ENCODE results near the gene ATP6V1C2.
"Not testable (repeated sequence)": the region's sequence is repeated elsewhere in the genome, so short reads cannot be mapped to it uniquely, and the experiment has no call there.

ATP6V1C2 gene

GRCh38 chr2:10771786-10772185 is 50.4 kb downstream of the ATP6V1C2 start:
- DNase-seq: no peak

GRCh38 chr2:10772201-10772867 is 50.9 kb downstream of the ATP6V1C2 start:
- DNase-seq: no peak

GRCh38 chr2:10772868-10773215 is 51.4 kb downstream of the ATP6V1C2 start:
- DNase-seq: no peak

GRCh38 chr2:10773821-10774341 is 52.5 kb downstream of the ATP6V1C2 start:
- no peak for DNase-seq

- DNase-seq: no peak
Measured at GRCh38 chr2:10774394-10774793, 53.0 kb downstream of the ATP6V1C2 start.

- no peak for DNase-seq
Measured at GRCh38 chr2:10775021-10775780, 53.8 kb downstream of the ATP6V1C2 start.

GRCh38 chr2:10775831-10776230 is 54.4 kb downstream of the ATP6V1C2 start:
- DNase-seq: no peak

GRCh38 chr2:10776231-10776977 is 55.0 kb downstream of the ATP6V1C2 start:
- DNase-seq: no peak

- DNase-seq: no peak
Measured at GRCh38 chr2:10777111-10777841, 55.8 kb downstream of the ATP6V1C2 start.

GRCh38 chr2:10777842-10778723 is 56.7 kb downstream of the ATP6V1C2 start:
- DNase-seq: no peak

- no peak for DNase-seq
Measured at GRCh38 chr2:10778724-10779115, 57.3 kb downstream of the ATP6V1C2 start.

- no peak for DNase-seq
Measured at GRCh38 chr2:10779776-10780490, 58.5 kb downstream of the ATP6V1C2 start.

- no peak for DNase-seq
Measured at GRCh38 chr2:10780491-10780820, 59.0 kb downstream of the ATP6V1C2 start.

GRCh38 chr2:10780821-10781220 is 59.4 kb downstream of the ATP6V1C2 start:
- DNase-seq: not testable (repeated sequence)

GRCh38 chr2:10781746-10782145 is 60.3 kb downstream of the ATP6V1C2 start:
- DNase-seq: no peak

- DNase-seq: no peak
Measured at GRCh38 chr2:10783421-10783820, 62.0 kb downstream of the ATP6V1C2 start.

- DNase-seq: no peak
Measured at GRCh38 chr2:10784719-10785118, 63.3 kb downstream of the ATP6V1C2 start.

- DNase-seq: no peak
Measured at GRCh38 chr2:10785260-10785659, 63.8 kb downstream of the ATP6V1C2 start.

- no peak for DNase-seq
Measured at GRCh38 chr2:10786240-10786982, 65.0 kb downstream of the ATP6V1C2 start.

GRCh38 chr2:10787176-10787968 is 65.9 kb downstream of the ATP6V1C2 start:
- DNase-seq: no peak

All from activated CD4-positive, alpha-beta T cell treated with anti-CD3 and anti-CD28 coated beads for 1 hour (primary cell).